ENCODE results near the gene MAP4K2. TPM values are rescaled to one million over a fixed set of nuclear protein-coding genes. Genes with fewer than 3 reads are reported as not detected.

The MAP4K2 gene
- polyA plus RNA-seq, 1 of the 3 experiments (the other 2 are of a cell fraction), result 20.0 TPM

DNA sequence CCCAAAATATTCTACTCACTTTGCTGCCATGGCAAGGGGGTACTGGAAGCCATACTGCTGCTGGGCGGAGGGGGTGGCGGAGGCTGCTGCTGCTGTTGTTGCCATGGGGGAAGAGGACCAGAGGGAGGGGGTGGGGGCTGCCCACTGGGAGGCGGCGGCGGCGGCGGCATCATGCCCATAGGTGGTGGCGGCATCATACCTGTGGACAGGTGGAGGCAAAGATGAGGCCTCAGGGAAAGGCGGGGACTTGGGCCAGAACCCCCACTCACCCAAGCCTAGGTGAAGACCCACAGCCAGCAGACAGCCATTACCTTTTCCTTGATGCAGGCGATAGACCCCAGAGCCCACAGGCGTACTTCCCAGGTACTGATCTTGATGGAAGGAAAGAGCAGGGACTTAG, 36.1 kb downstream of the MAP4K2 start:
- WGBS (ENCODE audit: low lambda C conversion rate), result 96% methylated on average over 8 of the region's 11 CpGs
- Histone ChIP-seq H3K9me3 (no peaks in the 10 kb centered on the region), H3K79me2 (ENCODE audit: insufficient read depth) (peaks cover 54% of the 10 kb centered on the region), H3K4me2 (no peak overlapping the region), H3K9ac (no peak overlapping the region), H3F3A (replicated peaks; ENCODE audit: insufficient read depth) (peaks cover 59% of the 10 kb centered on the region), H3K27ac (ENCODE audit: low read depth in 2 of 2, low read length in 1 of 2) (no peak overlapping the region; a peak in 1 of 4 replicates), H3K4me1 (ENCODE audit: control insufficient read depth in 1 of 2, insufficient read depth in 2 of 2, low read depth in 1 of 2, low read length in 1 of 2) (peaks cover 11 to 19% of the 10 kb centered on the region in 2 experiments; a peak in 3 of 4 replicates), H2AFZ (ENCODE audit: low read depth) (no peak overlapping the region), H3K36me3 (replicated peaks in 1 of 2; ENCODE audit: control insufficient read depth in 1 of 2, insufficient read depth in 2 of 2, low read length in 1 of 2) (peaks cover 72 to 92% of the 10 kb centered on the region in 2 experiments), H4K20me1 (ENCODE audit: insufficient read depth) (peaks cover 82% of the 10 kb centered on the region), H3K9me2 (no peaks in the 10 kb centered on the region), H3K4me3 (ENCODE audit: low read depth in 2 of 2, low read length in 1 of 2) (no peak overlapping the region), H3K27me3 (ENCODE audit: insufficient read depth) (no peaks in the 10 kb centered on the region)
- ChIA-PET POLR2A (no interaction called here), CTCF (interaction anchor here (0.6 to 4.4 kb wide), 13 partner anchors 7 to 78 kb away, joined by 3 to 47 read pairs (median 3); partner anchors contain the start of genes PYGM and SF1)
- TF ChIP-seq ELF1 (IDR thresholded peaks at IDR 0.05) (no peak), GABPA (IDR thresholded peaks at IDR 0.05; ENCODE audit: low read depth) (no peak), TAF1 (IDR thresholded peaks at IDR 0.05; ENCODE audit: borderline replicate concordance, low read depth, low read length) (no peak), FOXM1 (IDR thresholded peaks at IDR 0.05; ENCODE audit: low read depth) (no peak), EP300 (IDR thresholded peaks at IDR 0.05; ENCODE audit: borderline replicate concordance in 1 of 2, low read depth in 1 of 2, low read length in 1 of 2) (no peak), EZH2phosphoT487 (IDR thresholded peaks at IDR 0.05; ENCODE audit: borderline replicate concordance, low read depth) (no peak)
- TF ChIP-seq, protein P1, sequence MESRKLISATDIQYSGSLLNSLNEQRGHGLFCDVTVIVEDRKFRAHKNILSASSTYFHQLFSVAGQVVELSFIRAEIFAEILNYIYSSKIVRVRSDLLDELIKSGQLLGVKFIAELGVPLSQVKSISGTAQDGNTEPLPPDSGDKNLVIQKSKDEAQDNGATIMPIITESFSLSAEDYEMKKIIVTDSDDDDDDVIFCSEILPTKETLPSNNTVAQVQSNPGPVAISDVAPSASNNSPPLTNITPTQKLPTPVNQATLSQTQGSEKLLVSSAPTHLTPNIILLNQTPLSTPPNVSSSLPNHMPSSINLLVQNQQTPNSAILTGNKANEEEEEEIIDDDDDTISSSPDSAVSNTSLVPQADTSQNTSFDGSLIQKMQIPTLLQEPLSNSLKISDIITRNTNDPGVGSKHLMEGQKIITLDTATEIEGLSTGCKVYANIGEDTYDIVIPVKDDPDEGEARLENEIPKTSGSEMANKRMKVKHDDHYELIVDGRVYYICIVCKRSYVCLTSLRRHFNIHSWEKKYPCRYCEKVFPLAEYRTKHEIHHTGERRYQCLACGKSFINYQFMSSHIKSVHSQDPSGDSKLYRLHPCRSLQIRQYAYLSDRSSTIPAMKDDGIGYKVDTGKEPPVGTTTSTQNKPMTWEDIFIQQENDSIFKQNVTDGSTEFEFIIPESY (IDR thresholded peaks at IDR 0.05; ENCODE audit: borderline replicate concordance, low read depth), result no peak
- DNase-seq, result peak; percentile 8

DNA sequence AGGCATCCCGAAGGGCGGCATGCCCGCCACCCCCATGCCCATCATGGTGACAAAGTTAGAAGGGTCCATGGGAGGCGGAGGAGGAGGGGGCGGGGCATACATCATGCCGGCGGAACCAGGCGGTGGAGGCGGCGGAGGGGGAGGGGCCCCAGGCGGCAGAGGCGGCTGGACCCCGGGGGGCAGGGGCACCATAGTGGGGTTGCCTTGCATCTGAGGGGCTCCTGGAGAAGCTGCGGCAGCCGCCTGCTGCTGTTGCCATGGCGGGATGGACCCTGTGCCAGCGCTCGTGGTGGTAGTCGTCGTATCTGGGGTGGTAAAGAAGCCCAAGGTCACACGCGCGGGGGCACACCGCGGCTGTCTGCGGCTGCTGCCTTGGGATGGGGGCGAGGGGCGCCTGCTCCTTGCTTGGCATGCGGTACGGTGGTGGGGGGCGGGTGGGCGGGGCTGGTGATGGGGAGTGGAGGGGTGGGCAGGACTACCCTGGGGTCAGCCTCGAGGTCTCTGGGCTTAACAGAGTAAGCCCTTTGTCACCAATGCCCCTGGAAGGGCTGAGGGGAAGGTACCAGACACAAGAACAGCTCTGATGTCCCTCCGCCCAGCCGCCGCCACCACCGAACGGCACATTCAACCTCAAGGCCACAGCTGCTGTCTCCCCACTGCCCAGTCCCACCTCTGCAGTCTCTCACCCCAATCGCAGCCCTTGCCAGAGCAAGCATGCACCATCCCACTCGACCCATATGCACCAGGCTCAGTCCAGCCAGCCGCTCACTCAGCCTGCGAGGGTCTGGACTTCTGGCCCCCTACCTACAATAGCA, 37.0 kb downstream of the MAP4K2 start:
- Histone ChIP-seq H3K27me3 (ENCODE audit: insufficient read depth) (no peaks in the 10 kb centered on the region), H3K79me2 (ENCODE audit: insufficient read depth) (peaks cover 46% of the 10 kb centered on the region; the same call in 1 of the 2 replicates), H3K9me3 (no peaks in the 10 kb centered on the region), H4K20me1 (ENCODE audit: insufficient read depth) (peaks cover 74% of the 10 kb centered on the region), H2AFZ (ENCODE audit: low read depth) (no peak overlapping the region), H3K27ac (ENCODE audit: low read depth in 2 of 2, low read length in 1 of 2) (no peak overlapping the region), H3K4me2 (no peak overlapping the region), H3K4me1 (ENCODE audit: control insufficient read depth in 1 of 2, insufficient read depth in 2 of 2, low read depth in 1 of 2, low read length in 1 of 2) (peaks cover 11 to 19% of the 10 kb centered on the region in 2 experiments; a peak in 3 of 4 replicates), H3K9ac (no peak overlapping the region), H3F3A (replicated peaks; ENCODE audit: insufficient read depth) (peaks cover 59% of the 10 kb centered on the region), H3K4me3 (ENCODE audit: low read depth in 2 of 2, low read length in 1 of 2) (no peak overlapping the region), H3K36me3 (replicated peaks in 1 of 2; ENCODE audit: control insufficient read depth in 1 of 2, insufficient read depth in 2 of 2, low read length in 1 of 2) (peaks cover 64 to 84% of the 10 kb centered on the region in 2 experiments), H3K9me2 (no peaks in the 10 kb centered on the region)
- CTCF ChIA-PET, result interaction anchor here (0.6 to 4.4 kb wide), 3 partner anchors 9 to 21 kb away, joined by 3 to 47 read pairs (median 5); partner anchors contain the start of gene SF1
- POLR2A ChIA-PET, result no interaction called here
- peak; percentile 47 for DNase-seq
- 98% methylated on average over 26 of the region's 42 CpGs for WGBS (ENCODE audit: low lambda C conversion rate)
- TF ChIP-seq REST (IDR thresholded peaks at IDR 0.05; ENCODE audit: low read depth, low read length) (no peak), NFIC (IDR thresholded peaks at IDR 0.05; ENCODE audit: borderline replicate concordance) (no peak), SIN3A (IDR thresholded peaks at IDR 0.05; ENCODE audit: borderline replicate concordance, low read depth, low read length) (no peak), JUND (IDR thresholded peaks at IDR 0.05) (no peak), IRF3 (IDR thresholded peaks at IDR 0.05; ENCODE audit: low read depth, low read length) (no peak), EP300 (IDR thresholded peaks at IDR 0.05; ENCODE audit: borderline replicate concordance in 1 of 2, low read depth in 1 of 2, low read length in 1 of 2) (no peak), RXRA (IDR thresholded peaks at IDR 0.05; ENCODE audit: borderline replicate concordance, low read depth) (no peak), SMC3 (IDR thresholded peaks at IDR 0.05; ENCODE audit: low read depth, low read length) (no peak), MXI1 (IDR thresholded peaks at IDR 0.05; ENCODE audit: low read depth, low read length) (no peak), MEF2A (IDR thresholded peaks at IDR 0.05; ENCODE audit: borderline replicate concordance, low read depth) (no peak), RAD21 (IDR thresholded peaks at IDR 0.05; ENCODE audit: low read length) (no peak)
- TF ChIP-seq, protein P1 (IDR thresholded peaks at IDR 0.05; ENCODE audit: borderline replicate concordance, low read depth), result no peak
